IMR-90 (cell line): ENCODE results near the gene CERK.

ENCODE experiments used
- BHLHE40 ChIP-seq: fragments of 150-350 bp; IDR thresholded peaks from 2 replicates; pipeline ENCODE4 v1.6.1; 2016; ENCODE audit warnings: mild to moderate bottlenecking, low read depth, low read length
- CEBPB ChIP-seq: IDR thresholded peaks from 2 replicates; pipeline ENCODE4 v1.6.1; 2012; ENCODE audit warnings: low read depth, low read length, improper control_type of control experiment
- CHD1 ChIP-seq: IDR thresholded peaks from 2 replicates; pipeline ENCODE4 v1.6.1; 2012; ENCODE audit warnings: low read depth, low read length, improper control_type of control experiment
- MAFK ChIP-seq: IDR thresholded peaks from 2 replicates; pipeline ENCODE4 v1.6.1; 2012; ENCODE audit warnings: low read depth, low read length, improper control_type of control experiment
- MXI1 ChIP-seq: IDR thresholded peaks from 2 replicates; pipeline ENCODE4 v1.6.1; 2012; ENCODE audit warnings: low read depth, mild to moderate bottlenecking, low read length, moderate library complexity, borderline replicate concordance
- POLR2A ChIP-seq: IDR thresholded peaks from 2 replicates; pipeline ENCODE4 v1.6.1; 2012; ENCODE audit warnings: mild to moderate bottlenecking, low read depth, low read length
- RCOR1 ChIP-seq: IDR thresholded peaks from 2 replicates; pipeline ENCODE4 v1.6.1; 2012; ENCODE audit warnings: mild to moderate bottlenecking, low read length, improper control_type of control experiment; ENCODE audit not compliant: insufficient replicate concordance
- SMC3 ChIP-seq: fragments of 150-350 bp; IDR thresholded peaks from 2 replicates; pipeline ENCODE4 v1.6.1; 2016; ENCODE audit warnings: low read depth, mild to moderate bottlenecking, antibody characterized with exemption, low read length, moderate library complexity
- TF ChIP-seq, protein P1 (sequence below): conservative IDR thresholded peaks from 2 replicates; pipeline ENCODE4 v1.5.1; 2012; ENCODE audit warnings: mild to moderate bottlenecking, low read depth, low read length, improper control_type of control experiment
- TF ChIP-seq, protein P2 (sequence below): fragments of 150-350 bp; IDR thresholded peaks from 2 replicates; pipeline ENCODE4 v1.6.1; 2017; ENCODE audit warnings: mild to moderate bottlenecking, antibody characterized with exemption, low read length, low read depth

DNA sequence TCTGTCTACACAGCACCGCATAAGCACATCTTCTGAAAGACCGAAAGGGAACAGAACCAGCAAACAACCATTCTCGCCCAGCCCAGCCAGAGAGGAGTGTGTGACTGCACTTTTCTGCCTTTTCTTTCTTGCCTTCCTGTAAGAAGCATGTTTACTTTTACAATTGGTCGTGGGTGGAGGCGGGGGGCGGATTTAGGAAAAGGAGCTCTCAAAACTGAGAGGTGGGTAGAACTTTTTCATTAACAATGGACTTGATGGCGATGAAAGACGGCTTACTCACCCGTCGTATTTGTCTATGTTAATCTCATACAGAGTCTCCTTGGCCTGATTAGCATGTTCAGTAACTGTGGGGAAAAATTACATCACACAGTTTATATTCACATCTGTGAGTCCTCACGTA is 27.2 kb downstream of the CERK start:
- TF ChIP-seq, protein P1, sequence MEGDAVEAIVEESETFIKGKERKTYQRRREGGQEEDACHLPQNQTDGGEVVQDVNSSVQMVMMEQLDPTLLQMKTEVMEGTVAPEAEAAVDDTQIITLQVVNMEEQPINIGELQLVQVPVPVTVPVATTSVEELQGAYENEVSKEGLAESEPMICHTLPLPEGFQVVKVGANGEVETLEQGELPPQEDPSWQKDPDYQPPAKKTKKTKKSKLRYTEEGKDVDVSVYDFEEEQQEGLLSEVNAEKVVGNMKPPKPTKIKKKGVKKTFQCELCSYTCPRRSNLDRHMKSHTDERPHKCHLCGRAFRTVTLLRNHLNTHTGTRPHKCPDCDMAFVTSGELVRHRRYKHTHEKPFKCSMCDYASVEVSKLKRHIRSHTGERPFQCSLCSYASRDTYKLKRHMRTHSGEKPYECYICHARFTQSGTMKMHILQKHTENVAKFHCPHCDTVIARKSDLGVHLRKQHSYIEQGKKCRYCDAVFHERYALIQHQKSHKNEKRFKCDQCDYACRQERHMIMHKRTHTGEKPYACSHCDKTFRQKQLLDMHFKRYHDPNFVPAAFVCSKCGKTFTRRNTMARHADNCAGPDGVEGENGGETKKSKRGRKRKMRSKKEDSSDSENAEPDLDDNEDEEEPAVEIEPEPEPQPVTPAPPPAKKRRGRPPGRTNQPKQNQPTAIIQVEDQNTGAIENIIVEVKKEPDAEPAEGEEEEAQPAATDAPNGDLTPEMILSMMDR, result no peak
- TF ChIP-seq POLR2A (no peak), CEBPB (no peak), CHD1 (no peak), RCOR1 (no peak), BHLHE40 (no peak), MXI1 (no peak), MAFK (no peak), SMC3 (no peak)
- TF ChIP-seq, protein P2, sequence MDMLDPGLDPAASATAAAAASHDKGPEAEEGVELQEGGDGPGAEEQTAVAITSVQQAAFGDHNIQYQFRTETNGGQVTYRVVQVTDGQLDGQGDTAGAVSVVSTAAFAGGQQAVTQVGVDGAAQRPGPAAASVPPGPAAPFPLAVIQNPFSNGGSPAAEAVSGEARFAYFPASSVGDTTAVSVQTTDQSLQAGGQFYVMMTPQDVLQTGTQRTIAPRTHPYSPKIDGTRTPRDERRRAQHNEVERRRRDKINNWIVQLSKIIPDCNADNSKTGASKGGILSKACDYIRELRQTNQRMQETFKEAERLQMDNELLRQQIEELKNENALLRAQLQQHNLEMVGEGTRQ, result no peak
